WTC11 (cell line): Measurements from ENCODE around the gene TBC1D14. TPM values are rescaled to one million over a fixed set of nuclear protein-coding genes. Genes with fewer than 3 reads are reported as not detected.

Experiments
- ATAC-seq: fragments of 200-7000 bp; cut with Tn5 transposase; 2 replicates; pipeline ENCODE4 v1.10.0; 2021; ENCODE audit warnings: mild to moderate bottlenecking, moderate library complexity
- CTCF ChIA-PET: fragments of 300-600 bp; sonication (Branson Sonifier 250); formaldehyde crosslinking; loops from one replicate; lab custom pipeline; 2021; ENCODE audit warnings: antibody characterized with exemption; lab: Charles Lee
- POLR2A ChIA-PET: fragments of 350-600 bp; sonication (Branson Sonifier 250); formaldehyde crosslinking; loops from one replicate; lab custom pipeline; 2021; ENCODE audit warnings: antibody characterized with exemption; lab: Charles Lee
- DNase-seq: peaks from one replicate; pipeline ENCODE4 v3.0.0; 2021; ENCODE audit warnings: low spot score
- H3K27ac Mint-ChIP-seq: 2 replicates; pipeline ENCODE4 v1.8.0; 2021; ENCODE audit warnings: mixed read lengths
- H3K27me3 Mint-ChIP-seq: 2 replicates; pipeline ENCODE4 v1.8.0; 2021; ENCODE audit warnings: low read depth, mild to moderate bottlenecking, moderate library complexity, mixed read lengths
- H3K36me3 Mint-ChIP-seq: 2 replicates; pipeline ENCODE4 v1.8.0; 2021; ENCODE audit warnings: mixed read lengths
- H3K4me1 Mint-ChIP-seq: 2 replicates; pipeline ENCODE4 v1.8.0; 2022; ENCODE audit warnings: mixed read lengths
- H3K4me3 Mint-ChIP-seq: 2 replicates; pipeline ENCODE4 v1.8.0; 2021; ENCODE audit warnings: mild to moderate bottlenecking, moderate library complexity, mixed read lengths
- H3K9me3 Mint-ChIP-seq: 2 replicates; pipeline ENCODE4 v1.8.0; 2021; ENCODE audit warnings: mixed read lengths
- ATF1 ChIP-seq: sonication (generic); formaldehyde crosslinking; IDR thresholded peaks from 2 replicates; pipeline ENCODE4 v1.8.1; 2023; ENCODE audit warnings: mild to moderate bottlenecking, moderate library complexity, missing genetic modification reagents
- CBFB ChIP-seq: sonication (generic); formaldehyde crosslinking; IDR thresholded peaks from 2 replicates; pipeline ENCODE4 v1.8.1; 2022; ENCODE audit warnings: mild to moderate bottlenecking, low read depth, missing genetic modification reagents
- EMX1 ChIP-seq: fragments of 250-450 bp; sonication (Bioruptor Pico); IDR thresholded peaks from 2 replicates; pipeline ENCODE4 v1.8.0; 2021; ENCODE audit warnings: mild to moderate bottlenecking
- FOXK1 ChIP-seq: sonication (generic); formaldehyde crosslinking; IDR thresholded peaks from 2 replicates; pipeline ENCODE4 v1.8.0; 2022; ENCODE audit warnings: mild to moderate bottlenecking, moderate library complexity, missing genetic modification reagents
- JAZF1 ChIP-seq: fragments of 250-450 bp; sonication (Bioruptor Pico); IDR thresholded peaks from 2 replicates; pipeline ENCODE4 v1.9.0; 2021; ENCODE audit warnings: moderate library complexity, mild to moderate bottlenecking, inconsistent platforms
- MXD4 ChIP-seq: fragments of 250-450 bp; sonication (Bioruptor Pico); IDR thresholded peaks from 2 replicates; pipeline ENCODE4 v1.8.0; 2021; ENCODE audit warnings: mild to moderate bottlenecking, moderate library complexity, borderline replicate concordance
- NFATC4 ChIP-seq: fragments of 250-450 bp; sonication (Bioruptor Pico); IDR thresholded peaks from 2 replicates; pipeline ENCODE4 v1.9.0; 2021; ENCODE audit warnings: mild to moderate bottlenecking
- NR3C1 ChIP-seq: sonication (generic); formaldehyde crosslinking; conservative IDR thresholded peaks from 2 replicates; pipeline ENCODE4 v1.8.1; 2023; ENCODE audit warnings: low read depth, mild to moderate bottlenecking, missing genetic modification reagents
- OVOL2 ChIP-seq: fragments of 250-450 bp; sonication (Bioruptor Pico); IDR thresholded peaks from 2 replicates; pipeline ENCODE4 v1.9.0; 2021; ENCODE audit warnings: mild to moderate bottlenecking, borderline replicate concordance
- RORB ChIP-seq: fragments of 250-450 bp; sonication (Bioruptor Pico); IDR thresholded peaks from 2 replicates; pipeline ENCODE4 v1.9.0; 2021; ENCODE audit warnings: mild to moderate bottlenecking
- SMAD4 ChIP-seq: sonication (generic); formaldehyde crosslinking; IDR thresholded peaks from 2 replicates; pipeline ENCODE4 v1.8.0; 2022; ENCODE audit warnings: mild to moderate bottlenecking, missing genetic modification reagents
- SOX15 ChIP-seq: fragments of 250-450 bp; sonication (Bioruptor Pico); IDR thresholded peaks from 2 replicates; pipeline ENCODE4 v1.9.0; 2021; ENCODE audit warnings: mild to moderate bottlenecking
- TCF7 ChIP-seq: sonication (generic); formaldehyde crosslinking; IDR thresholded peaks from 2 replicates; pipeline ENCODE4 v1.8.0; 2022; ENCODE audit warnings: mild to moderate bottlenecking, low read depth, missing genetic modification reagents, moderate library complexity
- TEAD4 ChIP-seq: sonication (generic); formaldehyde crosslinking; IDR thresholded peaks from 2 replicates; pipeline ENCODE4 v1.8.0; 2022; ENCODE audit warnings: mild to moderate bottlenecking, missing genetic modification reagents
- TP53 ChIP-seq: sonication (generic); formaldehyde crosslinking; IDR thresholded peaks from 2 replicates; pipeline ENCODE4 v1.8.1; 2023; ENCODE audit warnings: mild to moderate bottlenecking, missing genetic modification reagents
- ZBTB21 ChIP-seq: sonication (generic); formaldehyde crosslinking; IDR thresholded peaks from 2 replicates; pipeline ENCODE4 v1.8.1; 2023; ENCODE audit warnings: mild to moderate bottlenecking, missing genetic modification reagents, borderline replicate concordance
- ZNF138 ChIP-seq: sonication (generic); formaldehyde crosslinking; conservative IDR thresholded peaks from 2 replicates; pipeline ENCODE4 v1.8.1; 2022; ENCODE audit warnings: mild to moderate bottlenecking, moderate library complexity, missing genetic modification reagents
- ZNF263 ChIP-seq: sonication (generic); formaldehyde crosslinking; IDR thresholded peaks from 2 replicates; pipeline ENCODE4 v1.8.1; 2022; ENCODE audit warnings: low read depth, mild to moderate bottlenecking, moderate library complexity, missing genetic modification reagents
- ZNF317 ChIP-seq: sonication (generic); formaldehyde crosslinking; IDR thresholded peaks from 2 replicates; pipeline ENCODE4 v1.8.1; 2023; ENCODE audit warnings: low read depth, mild to moderate bottlenecking, moderate library complexity, missing genetic modification reagents, borderline replicate concordance
- total RNA-seq: library from RNA; stranded (reverse); gene quantifications from 3 replicates; pipeline ENCODE4 v1.2.3, GENCODE V29; 2021
- TF ChIP-seq, protein P1 (sequence below): fragments of 250-450 bp; sonication (Bioruptor Pico); IDR thresholded peaks from 2 replicates; pipeline ENCODE4 v1.8.0; 2021; ENCODE audit warnings: mild to moderate bottlenecking
- TF ChIP-seq, protein P2 (sequence below): fragments of 250-450 bp; sonication (Bioruptor Pico); IDR thresholded peaks from 2 replicates; pipeline ENCODE4 v1.9.0; 2021; ENCODE audit warnings: mild to moderate bottlenecking
- TF ChIP-seq, protein P3 (sequence below): fragments of 200-600 bp; IDR thresholded peaks from 2 replicates; pipeline ENCODE4 v1.8.0; 2022; ENCODE audit warnings: antibody characterized with exemption
- TF ChIP-seq, protein P4 (sequence below): sonication (generic); formaldehyde crosslinking; IDR thresholded peaks from 2 replicates; pipeline ENCODE4 v1.8.1; 2023; ENCODE audit warnings: mild to moderate bottlenecking, missing genetic modification reagents
- TF ChIP-seq, protein P5 (sequence below): sonication (generic); formaldehyde crosslinking; conservative IDR thresholded peaks from 2 replicates; pipeline ENCODE4 v1.8.1; 2023; ENCODE audit warnings: mild to moderate bottlenecking, low read depth, missing genetic modification reagents, moderate library complexity
- TF ChIP-seq, protein P6 (sequence below): sonication (generic); formaldehyde crosslinking; IDR thresholded peaks from 2 replicates; pipeline ENCODE4 v1.8.1; 2022; ENCODE audit warnings: low read depth, mild to moderate bottlenecking, moderate library complexity, missing genetic modification reagents, borderline replicate concordance
- TF ChIP-seq, protein P7 (sequence below): sonication (generic); formaldehyde crosslinking; IDR thresholded peaks from 2 replicates; pipeline ENCODE4 v1.8.1; 2022; ENCODE audit warnings: low read depth, missing genetic modification reagents, borderline replicate concordance

The TBC1D14 gene
- total RNA-seq, 1 experiment from 2014 or later: 45.1 TPM

DNA sequence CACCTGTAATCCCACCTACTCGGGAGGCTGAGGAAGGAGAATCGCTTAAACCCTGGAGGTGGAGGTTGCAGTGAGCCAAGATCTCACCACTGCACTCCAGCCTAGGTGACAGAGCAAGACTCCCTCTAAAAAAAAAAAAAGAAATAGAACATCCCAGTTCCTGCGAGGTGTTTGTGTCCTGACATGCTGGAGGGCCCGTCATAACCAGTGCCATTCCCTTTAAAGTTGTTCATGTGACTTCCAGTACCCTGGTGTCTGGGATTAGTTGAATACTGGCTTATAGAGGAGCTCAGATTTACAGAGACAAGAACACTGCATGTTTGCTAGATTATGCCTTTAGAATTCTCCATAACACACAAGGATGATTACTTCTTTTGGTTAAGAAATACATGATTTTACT, 95.9 kb downstream of the TBC1D14 start:
- no peak for ATAC-seq
- CTCF ChIA-PET: no interaction called here
- TF ChIP-seq, protein P1, sequence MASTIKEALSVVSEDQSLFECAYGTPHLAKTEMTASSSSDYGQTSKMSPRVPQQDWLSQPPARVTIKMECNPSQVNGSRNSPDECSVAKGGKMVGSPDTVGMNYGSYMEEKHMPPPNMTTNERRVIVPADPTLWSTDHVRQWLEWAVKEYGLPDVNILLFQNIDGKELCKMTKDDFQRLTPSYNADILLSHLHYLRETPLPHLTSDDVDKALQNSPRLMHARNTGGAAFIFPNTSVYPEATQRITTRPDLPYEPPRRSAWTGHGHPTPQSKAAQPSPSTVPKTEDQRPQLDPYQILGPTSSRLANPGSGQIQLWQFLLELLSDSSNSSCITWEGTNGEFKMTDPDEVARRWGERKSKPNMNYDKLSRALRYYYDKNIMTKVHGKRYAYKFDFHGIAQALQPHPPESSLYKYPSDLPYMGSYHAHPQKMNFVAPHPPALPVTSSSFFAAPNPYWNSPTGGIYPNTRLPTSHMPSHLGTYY (CRISPR knock-in tag): no peak
- TF ChIP-seq EMX1 (CRISPR knock-in tag) (no peak), SMAD4 (CRISPR knock-in tag) (no peak), RORB (no peak), ZBTB21 (CRISPR knock-in tag) (no peak), TCF7 (CRISPR knock-in tag) (no peak), MXD4 (no peak), ZNF263 (CRISPR knock-in tag) (no peak), ATF1 (CRISPR knock-in tag) (no peak), FOXK1 (no peak), SOX15 (no peak), TEAD4 (no peak), NFATC4 (no peak), CBFB (CRISPR knock-in tag) (no peak), ZNF317 (CRISPR knock-in tag) (no peak), JAZF1 (CRISPR knock-in tag) (no peak)
- TF ChIP-seq, protein P2, sequence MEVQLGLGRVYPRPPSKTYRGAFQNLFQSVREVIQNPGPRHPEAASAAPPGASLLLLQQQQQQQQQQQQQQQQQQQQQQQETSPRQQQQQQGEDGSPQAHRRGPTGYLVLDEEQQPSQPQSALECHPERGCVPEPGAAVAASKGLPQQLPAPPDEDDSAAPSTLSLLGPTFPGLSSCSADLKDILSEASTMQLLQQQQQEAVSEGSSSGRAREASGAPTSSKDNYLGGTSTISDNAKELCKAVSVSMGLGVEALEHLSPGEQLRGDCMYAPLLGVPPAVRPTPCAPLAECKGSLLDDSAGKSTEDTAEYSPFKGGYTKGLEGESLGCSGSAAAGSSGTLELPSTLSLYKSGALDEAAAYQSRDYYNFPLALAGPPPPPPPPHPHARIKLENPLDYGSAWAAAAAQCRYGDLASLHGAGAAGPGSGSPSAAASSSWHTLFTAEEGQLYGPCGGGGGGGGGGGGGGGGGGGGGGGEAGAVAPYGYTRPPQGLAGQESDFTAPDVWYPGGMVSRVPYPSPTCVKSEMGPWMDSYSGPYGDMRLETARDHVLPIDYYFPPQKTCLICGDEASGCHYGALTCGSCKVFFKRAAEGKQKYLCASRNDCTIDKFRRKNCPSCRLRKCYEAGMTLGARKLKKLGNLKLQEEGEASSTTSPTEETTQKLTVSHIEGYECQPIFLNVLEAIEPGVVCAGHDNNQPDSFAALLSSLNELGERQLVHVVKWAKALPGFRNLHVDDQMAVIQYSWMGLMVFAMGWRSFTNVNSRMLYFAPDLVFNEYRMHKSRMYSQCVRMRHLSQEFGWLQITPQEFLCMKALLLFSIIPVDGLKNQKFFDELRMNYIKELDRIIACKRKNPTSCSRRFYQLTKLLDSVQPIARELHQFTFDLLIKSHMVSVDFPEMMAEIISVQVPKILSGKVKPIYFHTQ (CRISPR knock-in tag): no peak
- TF ChIP-seq, protein P3, sequence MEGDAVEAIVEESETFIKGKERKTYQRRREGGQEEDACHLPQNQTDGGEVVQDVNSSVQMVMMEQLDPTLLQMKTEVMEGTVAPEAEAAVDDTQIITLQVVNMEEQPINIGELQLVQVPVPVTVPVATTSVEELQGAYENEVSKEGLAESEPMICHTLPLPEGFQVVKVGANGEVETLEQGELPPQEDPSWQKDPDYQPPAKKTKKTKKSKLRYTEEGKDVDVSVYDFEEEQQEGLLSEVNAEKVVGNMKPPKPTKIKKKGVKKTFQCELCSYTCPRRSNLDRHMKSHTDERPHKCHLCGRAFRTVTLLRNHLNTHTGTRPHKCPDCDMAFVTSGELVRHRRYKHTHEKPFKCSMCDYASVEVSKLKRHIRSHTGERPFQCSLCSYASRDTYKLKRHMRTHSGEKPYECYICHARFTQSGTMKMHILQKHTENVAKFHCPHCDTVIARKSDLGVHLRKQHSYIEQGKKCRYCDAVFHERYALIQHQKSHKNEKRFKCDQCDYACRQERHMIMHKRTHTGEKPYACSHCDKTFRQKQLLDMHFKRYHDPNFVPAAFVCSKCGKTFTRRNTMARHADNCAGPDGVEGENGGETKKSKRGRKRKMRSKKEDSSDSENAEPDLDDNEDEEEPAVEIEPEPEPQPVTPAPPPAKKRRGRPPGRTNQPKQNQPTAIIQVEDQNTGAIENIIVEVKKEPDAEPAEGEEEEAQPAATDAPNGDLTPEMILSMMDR: no peak
- TF ChIP-seq, protein P4, sequence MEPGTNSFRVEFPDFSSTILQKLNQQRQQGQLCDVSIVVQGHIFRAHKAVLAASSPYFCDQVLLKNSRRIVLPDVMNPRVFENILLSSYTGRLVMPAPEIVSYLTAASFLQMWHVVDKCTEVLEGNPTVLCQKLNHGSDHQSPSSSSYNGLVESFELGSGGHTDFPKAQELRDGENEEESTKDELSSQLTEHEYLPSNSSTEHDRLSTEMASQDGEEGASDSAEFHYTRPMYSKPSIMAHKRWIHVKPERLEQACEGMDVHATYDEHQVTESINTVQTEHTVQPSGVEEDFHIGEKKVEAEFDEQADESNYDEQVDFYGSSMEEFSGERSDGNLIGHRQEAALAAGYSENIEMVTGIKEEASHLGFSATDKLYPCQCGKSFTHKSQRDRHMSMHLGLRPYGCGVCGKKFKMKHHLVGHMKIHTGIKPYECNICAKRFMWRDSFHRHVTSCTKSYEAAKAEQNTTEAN (CRISPR knock-in tag): no peak
- TF ChIP-seq, all 79 proteins: peak for 0
- Mint-ChIP-seq H3K4me1 (peaks cover 28% of the 10 kb centered on the region), H3K9me3 (no peaks in the 10 kb centered on the region), H3K36me3 (peaks cover 68% of the 10 kb centered on the region), H3K27ac (no peak overlapping the region), H3K4me3 (no peak overlapping the region), H3K27me3 (peaks cover 2% of the 10 kb centered on the region; the same call in 1 of the 2 replicates)
- POLR2A ChIA-PET: no interaction called here
- no peak for DNase-seq

DNA sequence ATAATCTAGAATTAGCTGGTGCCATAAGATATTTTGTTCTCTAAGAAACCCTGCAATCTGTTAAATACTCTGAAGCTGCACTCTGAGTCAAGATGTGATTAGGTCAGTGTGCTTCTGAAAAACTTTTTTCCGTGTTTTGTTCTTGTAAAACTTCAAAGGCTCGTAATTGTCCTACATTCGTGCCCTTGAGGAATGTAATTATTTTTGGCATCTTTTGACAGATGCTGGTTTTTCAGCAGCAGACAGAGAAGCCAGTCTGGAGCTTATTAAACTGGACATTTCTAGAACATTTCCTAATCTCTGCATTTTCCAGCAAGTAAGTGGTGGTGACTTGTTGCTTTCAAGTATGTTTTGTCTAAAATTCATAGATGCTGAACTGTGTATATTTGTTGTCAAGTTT, 96.8 kb downstream of the TBC1D14 start:
- ChIA-PET CTCF (interaction anchor here (1.1 to 4.2 kb wide), 3 partner anchors 36 to 97 kb away, joined by 5 to 17 read pairs (median 7); partner anchors contain the start of genes TADA2B and TBC1D14), POLR2A (no interaction called here)
- DNase-seq (no peak), ATAC-seq (no peak)
- H3K4me3 Mint-ChIP-seq: no peak overlapping the region
- H3K27ac Mint-ChIP-seq: no peak overlapping the region
- peaks cover 28% of the 10 kb centered on the region for H3K4me1 Mint-ChIP-seq
- no peaks in the 10 kb centered on the region for H3K9me3 Mint-ChIP-seq
- peaks cover 68% of the 10 kb centered on the region for H3K36me3 Mint-ChIP-seq
- H3K27me3 Mint-ChIP-seq: peaks cover 2% of the 10 kb centered on the region; the same call in 1 of the 2 replicates
- no peak for TF ChIP-seq OVOL2 (CRISPR knock-in tag)
- TF ChIP-seq NR3C1: no peak
- no peak for TF ChIP-seq ZNF138 (CRISPR knock-in tag)
- TF ChIP-seq, protein P5, sequence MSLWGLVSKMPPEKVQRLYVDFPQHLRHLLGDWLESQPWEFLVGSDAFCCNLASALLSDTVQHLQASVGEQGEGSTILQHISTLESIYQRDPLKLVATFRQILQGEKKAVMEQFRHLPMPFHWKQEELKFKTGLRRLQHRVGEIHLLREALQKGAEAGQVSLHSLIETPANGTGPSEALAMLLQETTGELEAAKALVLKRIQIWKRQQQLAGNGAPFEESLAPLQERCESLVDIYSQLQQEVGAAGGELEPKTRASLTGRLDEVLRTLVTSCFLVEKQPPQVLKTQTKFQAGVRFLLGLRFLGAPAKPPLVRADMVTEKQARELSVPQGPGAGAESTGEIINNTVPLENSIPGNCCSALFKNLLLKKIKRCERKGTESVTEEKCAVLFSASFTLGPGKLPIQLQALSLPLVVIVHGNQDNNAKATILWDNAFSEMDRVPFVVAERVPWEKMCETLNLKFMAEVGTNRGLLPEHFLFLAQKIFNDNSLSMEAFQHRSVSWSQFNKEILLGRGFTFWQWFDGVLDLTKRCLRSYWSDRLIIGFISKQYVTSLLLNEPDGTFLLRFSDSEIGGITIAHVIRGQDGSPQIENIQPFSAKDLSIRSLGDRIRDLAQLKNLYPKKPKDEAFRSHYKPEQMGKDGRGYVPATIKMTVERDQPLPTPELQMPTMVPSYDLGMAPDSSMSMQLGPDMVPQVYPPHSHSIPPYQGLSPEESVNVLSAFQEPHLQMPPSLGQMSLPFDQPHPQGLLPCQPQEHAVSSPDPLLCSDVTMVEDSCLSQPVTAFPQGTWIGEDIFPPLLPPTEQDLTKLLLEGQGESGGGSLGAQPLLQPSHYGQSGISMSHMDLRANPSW (CRISPR knock-in tag): no peak
- no peak for TF ChIP-seq TP53 (CRISPR knock-in tag)
- TF ChIP-seq, protein P6, sequence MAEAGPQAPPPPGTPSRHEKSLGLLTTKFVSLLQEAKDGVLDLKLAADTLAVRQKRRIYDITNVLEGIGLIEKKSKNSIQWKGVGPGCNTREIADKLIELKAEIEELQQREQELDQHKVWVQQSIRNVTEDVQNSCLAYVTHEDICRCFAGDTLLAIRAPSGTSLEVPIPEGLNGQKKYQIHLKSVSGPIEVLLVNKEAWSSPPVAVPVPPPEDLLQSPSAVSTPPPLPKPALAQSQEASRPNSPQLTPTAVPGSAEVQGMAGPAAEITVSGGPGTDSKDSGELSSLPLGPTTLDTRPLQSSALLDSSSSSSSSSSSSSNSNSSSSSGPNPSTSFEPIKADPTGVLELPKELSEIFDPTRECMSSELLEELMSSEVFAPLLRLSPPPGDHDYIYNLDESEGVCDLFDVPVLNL (CRISPR knock-in tag): no peak
- TF ChIP-seq, protein P7, sequence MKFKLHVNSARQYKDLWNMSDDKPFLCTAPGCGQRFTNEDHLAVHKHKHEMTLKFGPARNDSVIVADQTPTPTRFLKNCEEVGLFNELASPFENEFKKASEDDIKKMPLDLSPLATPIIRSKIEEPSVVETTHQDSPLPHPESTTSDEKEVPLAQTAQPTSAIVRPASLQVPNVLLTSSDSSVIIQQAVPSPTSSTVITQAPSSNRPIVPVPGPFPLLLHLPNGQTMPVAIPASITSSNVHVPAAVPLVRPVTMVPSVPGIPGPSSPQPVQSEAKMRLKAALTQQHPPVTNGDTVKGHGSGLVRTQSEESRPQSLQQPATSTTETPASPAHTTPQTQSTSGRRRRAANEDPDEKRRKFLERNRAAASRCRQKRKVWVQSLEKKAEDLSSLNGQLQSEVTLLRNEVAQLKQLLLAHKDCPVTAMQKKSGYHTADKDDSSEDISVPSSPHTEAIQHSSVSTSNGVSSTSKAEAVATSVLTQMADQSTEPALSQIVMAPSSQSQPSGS: no peak
